Neutrophil (primary cell): ENCODE results near the gene S100A12.
"Not testable (repeated sequence)": the region's sequence is repeated elsewhere in the genome, so short reads cannot be mapped to it uniquely, and the experiment has no call there.

Source experiments
- H3K27ac ChIP-seq: fragments of 200-600 bp; sonication (generic); 2 replicates; pipeline ENCODE4 v1.5.1; 2016; ENCODE audit warnings: mild to moderate bottlenecking, moderate library complexity
- H3K27me3 ChIP-seq: fragments of 200-600 bp; sonication (generic); 2 replicates; pipeline ENCODE4 v1.6.0; 2016; ENCODE audit warnings: mild to moderate bottlenecking
- H3K36me3 ChIP-seq: fragments of 200-600 bp; sonication (generic); 2 replicates; pipeline ENCODE4 v1.5.1; 2017
- H3K4me1 ChIP-seq, 2 experiments: fragments of 200-600 bp in 1 of 2; sonication (generic) in 1 of 2; 1 replicate in 1 of 2; 2 replicates in 1 of 2; pipeline versions ENCODE4 v1.5.1 to v1.6.1; 2013 to 2016; ENCODE audit warnings: low read depth in 1 of 2, low read length in 1 of 2, mild to moderate bottlenecking in 1 of 2, moderate library complexity in 1 of 2; ENCODE audit not compliant: control insufficient read depth in 1 of 2, insufficient read depth in 1 of 2
- H3K4me3 ChIP-seq, 2 experiments: fragments of 200-600 bp in 1 of 2; sonication (generic) in 1 of 2; 1 replicate in 1 of 2; 2 replicates in 1 of 2; pipeline ENCODE4 v1.5.1; 2013 to 2016; ENCODE audit warnings: low read depth in 1 of 2, low read length in 1 of 2, mild to moderate bottlenecking in 1 of 2, moderate library complexity in 1 of 2
- H3K9me3 ChIP-seq: fragments of 200-600 bp; sonication (generic); 2 replicates; pipeline ENCODE4 v1.5.1; 2016
- TF ChIP-seq, protein P1 (sequence below): fragments of 200-600 bp; sonication (generic); IDR thresholded peaks from 2 replicates; pipeline ENCODE4 v1.5.1; 2016; ENCODE audit warnings: antibody characterized with exemption

Gene S100A12

DNA sequence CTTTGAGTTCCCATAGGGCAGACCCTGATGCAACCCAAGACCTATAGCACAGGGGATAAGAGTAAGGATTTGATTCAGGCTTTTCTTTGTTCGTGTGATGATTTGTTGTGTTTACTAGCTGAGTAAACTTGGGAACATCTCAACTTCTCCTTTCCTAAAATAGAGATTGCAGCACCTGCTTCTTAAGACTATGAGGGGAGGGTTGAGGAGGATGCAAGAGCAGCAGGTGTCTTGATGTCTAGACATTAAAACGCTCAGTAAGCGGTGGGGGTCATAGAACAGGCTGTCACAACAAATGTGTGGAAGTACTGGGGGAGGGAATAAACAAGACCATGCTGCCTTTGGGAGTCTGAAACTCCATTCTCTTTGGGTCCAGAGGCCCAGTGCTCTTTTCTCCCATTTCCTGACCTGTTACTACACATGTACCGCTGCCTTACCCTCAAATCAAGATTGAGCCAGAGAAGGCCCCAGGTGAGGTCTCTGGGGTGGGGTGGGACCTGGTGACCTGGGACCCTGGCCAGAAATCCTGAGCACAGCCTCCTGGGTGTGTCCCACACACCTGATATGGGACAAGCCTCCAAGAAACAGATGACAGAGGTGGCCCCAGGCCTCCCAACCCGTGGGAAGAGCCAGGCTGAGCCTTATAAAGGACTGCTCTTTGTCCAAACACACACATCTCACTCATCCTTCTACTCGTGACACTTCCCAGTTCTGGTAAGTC lies 40.6 kb upstream of the S100A12 start, which contains the start of gene S100A7A:
S100A7A (plus strand) TSS at position 671 of the 721 bp plus-strand sequence. CDS start 1,563 bp downstream, outside the sequence.
- Histone ChIP-seq H3K27me3 (peaks cover 47% of the 10 kb centered on the region), H3K36me3 (no peaks in the 10 kb centered on the region), H3K4me1 (peaks cover 17 to 20% of the 10 kb centered on the region in 2 experiments), H3K9me3 (no peaks in the 10 kb centered on the region), H3K27ac (no peak within 1 kb of the TSS), H3K4me3 (no peak within 1 kb of the TSS)
- TF ChIP-seq, protein P1, sequence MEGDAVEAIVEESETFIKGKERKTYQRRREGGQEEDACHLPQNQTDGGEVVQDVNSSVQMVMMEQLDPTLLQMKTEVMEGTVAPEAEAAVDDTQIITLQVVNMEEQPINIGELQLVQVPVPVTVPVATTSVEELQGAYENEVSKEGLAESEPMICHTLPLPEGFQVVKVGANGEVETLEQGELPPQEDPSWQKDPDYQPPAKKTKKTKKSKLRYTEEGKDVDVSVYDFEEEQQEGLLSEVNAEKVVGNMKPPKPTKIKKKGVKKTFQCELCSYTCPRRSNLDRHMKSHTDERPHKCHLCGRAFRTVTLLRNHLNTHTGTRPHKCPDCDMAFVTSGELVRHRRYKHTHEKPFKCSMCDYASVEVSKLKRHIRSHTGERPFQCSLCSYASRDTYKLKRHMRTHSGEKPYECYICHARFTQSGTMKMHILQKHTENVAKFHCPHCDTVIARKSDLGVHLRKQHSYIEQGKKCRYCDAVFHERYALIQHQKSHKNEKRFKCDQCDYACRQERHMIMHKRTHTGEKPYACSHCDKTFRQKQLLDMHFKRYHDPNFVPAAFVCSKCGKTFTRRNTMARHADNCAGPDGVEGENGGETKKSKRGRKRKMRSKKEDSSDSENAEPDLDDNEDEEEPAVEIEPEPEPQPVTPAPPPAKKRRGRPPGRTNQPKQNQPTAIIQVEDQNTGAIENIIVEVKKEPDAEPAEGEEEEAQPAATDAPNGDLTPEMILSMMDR = no peak

- H3K9me3 ChIP-seq, H3K36me3 ChIP-seq, H3K27ac ChIP-seq, H3K4me3 ChIP-seq: not testable (repeated sequence)
- peaks cover 17 to 20% of the 10 kb centered on the region in 2 experiments for H3K4me1 ChIP-seq
- peaks cover 45% of the 10 kb centered on the region for H3K27me3 ChIP-seq
Measured at GRCh38 chr1:153413961-153414360, 38.5 kb upstream of the S100A12 start.

DNA sequence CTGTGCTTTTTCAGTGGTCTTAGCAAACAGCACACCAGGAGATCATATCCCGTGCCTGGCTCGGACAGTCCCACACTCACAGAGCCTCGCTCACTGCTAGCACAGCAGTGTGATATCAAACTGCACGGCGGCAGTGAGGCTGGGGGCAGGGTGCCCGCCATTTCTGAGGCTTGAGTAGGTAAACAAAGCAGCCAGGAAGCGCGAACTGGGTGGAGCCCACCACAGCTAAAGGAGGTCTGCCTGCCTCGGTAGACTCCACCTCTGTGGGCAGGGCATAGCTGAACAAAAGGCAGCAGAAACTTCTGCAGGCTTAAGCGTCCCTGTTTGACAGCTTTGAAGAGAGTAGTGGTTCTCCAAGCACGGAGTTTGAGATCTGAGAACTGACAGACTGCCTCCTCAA lies 31.9 kb upstream of the S100A12 start:
- H3K4me3 ChIP-seq, H3K27ac ChIP-seq, H3K9me3 ChIP-seq, H3K36me3 ChIP-seq: not testable (repeated sequence)
- H3K4me1 ChIP-seq = peaks cover 29 to 32% of the 10 kb centered on the region in 2 experiments
- peaks cover 39% of the 10 kb centered on the region for H3K27me3 ChIP-seq

DNA sequence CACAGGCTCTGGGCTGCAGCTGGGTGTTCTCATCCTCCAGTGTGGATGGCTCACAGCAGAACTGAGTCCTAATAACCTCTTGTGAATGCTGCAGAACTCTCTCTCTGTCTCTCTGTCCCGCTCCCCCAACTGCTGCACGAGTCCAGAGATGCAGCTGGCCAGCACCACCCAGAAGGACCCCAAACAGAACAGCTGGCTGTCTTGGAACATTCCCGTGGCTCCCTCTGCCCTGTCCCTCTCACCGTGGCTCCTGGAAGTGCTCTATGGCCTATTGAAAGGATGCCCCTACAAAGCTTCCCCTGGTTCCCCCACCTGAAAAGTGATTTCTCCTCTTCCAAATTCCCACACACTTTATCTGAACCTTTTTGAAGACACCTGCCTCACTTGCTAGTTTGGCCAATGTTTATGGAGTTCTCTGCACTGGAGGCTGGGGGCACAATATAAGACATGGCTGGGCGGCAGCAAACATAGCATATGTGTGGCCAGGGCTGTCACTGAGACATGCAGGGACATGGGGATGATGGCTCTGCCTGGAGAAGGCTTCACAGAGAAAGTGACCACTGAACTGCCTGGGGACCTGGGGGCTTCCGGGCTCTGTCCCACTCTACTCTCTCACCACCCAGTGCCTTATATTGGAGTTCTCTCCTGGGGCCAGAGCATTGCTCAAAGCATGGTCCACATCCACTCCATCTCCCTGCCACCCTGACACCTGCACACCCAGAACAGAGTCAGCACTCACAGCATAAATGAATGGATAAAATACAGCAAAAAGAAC lies 30.6 kb upstream of the S100A12 start:
- H3K9me3 ChIP-seq = not testable (repeated sequence)
- peaks cover 33% of the 10 kb centered on the region for H3K27me3 ChIP-seq

GRCh38 chr1:153404768-153405167 lies 29.3 kb upstream of the S100A12 start:
- peaks cover 23% of the 10 kb centered on the region for H3K27me3 ChIP-seq
- TF ChIP-seq, protein P1 = peak; percentile 91
- peaks cover 54 to 57% of the 10 kb centered on the region in 2 experiments for H3K4me1 ChIP-seq
- peak overlapping the region; percentile 41 to 49 for H3K4me3 ChIP-seq
- H3K36me3 ChIP-seq = no peaks in the 10 kb centered on the region
- no peaks in the 10 kb centered on the region for H3K9me3 ChIP-seq
- H3K27ac ChIP-seq = peak overlapping the region; percentile 100

More for the DNA sequence above, 30.6 kb upstream of the S100A12 start:
- not testable (repeated sequence) for H3K4me3 ChIP-seq, H3K36me3 ChIP-seq, H3K27ac ChIP-seq
- peaks cover 42 to 44% of the 10 kb centered on the region in 2 experiments for H3K4me1 ChIP-seq

- Histone ChIP-seq H3K4me3 (peak overlapping the region; percentile 41 to 49), H3K9me3 (no peaks in the 10 kb centered on the region), H3K27ac (peak overlapping the region; percentile 100), H3K27me3 (peaks cover 17% of the 10 kb centered on the region), H3K36me3 (no peaks in the 10 kb centered on the region), H3K4me1 (peaks cover 60 to 63% of the 10 kb centered on the region in 2 experiments)
- TF ChIP-seq, protein P1 = no peak
Measured at GRCh38 chr1:153404086-153404635, 28.7 kb upstream of the S100A12 start.
